K562 (cell line): ENCODE results near the gene TMEM116. TPM values are rescaled to one million over a fixed set of nuclear protein-coding genes. Genes with fewer than 3 reads are reported as not detected.

Source experiments
- ARID1B ChIP-seq: fragments of 450-650 bp; IDR thresholded peaks from 2 replicates; pipeline ENCODE4 v1.6.1; 2016; ENCODE audit warnings: antibody characterized with exemption, mild to moderate bottlenecking, inconsistent platforms
- ARID3A ChIP-seq: IDR thresholded peaks from 2 replicates; pipeline ENCODE4 v1.6.1; 2012; ENCODE audit warnings: low read depth, low read length, improper control_type of control experiment, borderline replicate concordance
- CBFA2T2 ChIP-seq: fragments of 450-650 bp; conservative IDR thresholded peaks from 2 replicates; pipeline ENCODE4 v1.6.1; 2017; ENCODE audit warnings: mild to moderate bottlenecking
- DMBX1 ChIP-seq: fragments of 250-450 bp; sonication (Bioruptor Pico); IDR thresholded peaks from 2 replicates; pipeline ENCODE4 v1.8.0; 2022; ENCODE audit warnings: inconsistent platforms, mild to moderate bottlenecking, moderate library complexity, borderline replicate concordance
- ELF4 ChIP-seq: fragments of 450-650 bp; formaldehyde crosslinking; IDR thresholded peaks from 2 replicates; pipeline ENCODE4 v1.4.0; 2022; ENCODE audit warnings: missing genetic modification characterization
- GABPB1 ChIP-seq: sonication (generic); formaldehyde crosslinking; IDR thresholded peaks from 2 replicates; pipeline ENCODE4 v1.8.0; 2022; ENCODE audit warnings: mild to moderate bottlenecking, missing genetic modification reagents
- JUND ChIP-seq, 2 experiments: IDR thresholded peaks; 2 replicates in 1 of 2; 3 replicates in 1 of 2; pipeline ENCODE4 v1.6.1; 2011; ENCODE audit warnings: borderline replicate concordance in 2 of 2, low read depth in 2 of 2, low read length in 2 of 2, improper control_type of control experiment in 1 of 2, missing biosample characterization in 1 of 2, missing genetic modification characterization in 1 of 2, missing genetic modification reagents in 1 of 2
- KDM1A ChIP-seq, 2 experiments: fragments of 450-650 bp; IDR thresholded peaks; 2 replicates each; pipeline ENCODE4 v1.6.1; 2016; ENCODE audit warnings: mild to moderate bottlenecking in 2 of 2
- MAFG ChIP-seq: fragments of 450-650 bp; conservative IDR thresholded peaks from 2 replicates; pipeline ENCODE4 v1.6.1; 2016; ENCODE audit warnings: missing genetic modification characterization, missing compliant biosample characterization
- MEIS2 ChIP-seq: fragments of 450-650 bp; IDR thresholded peaks from 2 replicates; pipeline ENCODE4 v1.6.1; 2014; ENCODE audit warnings: mild to moderate bottlenecking; ENCODE audit not compliant: partially characterized antibody
- MTA3 ChIP-seq: fragments of 450-650 bp; formaldehyde crosslinking; IDR thresholded peaks from 2 replicates; pipeline ENCODE4 v1.6.1; 2017; ENCODE audit warnings: mild to moderate bottlenecking, borderline replicate concordance
- NCOR1 ChIP-seq: fragments of 450-650 bp; IDR thresholded peaks from 2 replicates; pipeline ENCODE4 v1.6.1; 2016; ENCODE audit warnings: mild to moderate bottlenecking, moderate library complexity
- NFE2 ChIP-seq: IDR thresholded peaks from 2 replicates; pipeline ENCODE4 v1.6.1; 2014; ENCODE audit warnings: antibody characterized with exemption, low read depth
- RCOR1 ChIP-seq, 2 experiments: IDR thresholded peaks; 2 replicates each; pipeline ENCODE4 v1.6.1; 2012; ENCODE audit warnings: low read depth in 2 of 2, low read length in 2 of 2, borderline replicate concordance in 1 of 2, improper control_type of control experiment in 1 of 2
- RNF2 ChIP-seq: sonication (generic); IDR thresholded peaks from 2 replicates; pipeline ENCODE4 v1.6.1; 2016
- STAT5A ChIP-seq: IDR thresholded peaks from 2 replicates; pipeline ENCODE4 v1.6.1; 2012; ENCODE audit warnings: low read length, inconsistent platforms, borderline replicate concordance
- ZBTB11 ChIP-seq, 3 experiments: fragments of 200-800 bp in 1 of 3; fragments of 250-450 bp in 1 of 3; fragments of 450-650 bp in 1 of 3; sonication (Bioruptor Pico) in 1 of 3; sonication (Bioruptor generic) in 1 of 3; formaldehyde crosslinking in 1 of 3; IDR thresholded peaks; 2 replicates each; pipeline versions ENCODE4 v1.6.1 to v1.8.0; 2016 to 2022; ENCODE audit warnings: mild to moderate bottlenecking in 2 of 3, missing genetic modification characterization in 2 of 3, missing compliant biosample characterization in 1 of 3, moderate library complexity in 1 of 3
- ZBTB17 ChIP-seq: fragments of 450-650 bp; formaldehyde crosslinking; IDR thresholded peaks from 2 replicates; pipeline ENCODE4 v1.4.0; 2020; ENCODE audit warnings: mild to moderate bottlenecking
- ZEB2 ChIP-seq: fragments of 450-650 bp; IDR thresholded peaks from 2 replicates; pipeline ENCODE4 v1.6.1; 2016
- ZNF197 ChIP-seq: fragments of 200-800 bp; sonication (Bioruptor generic); IDR thresholded peaks from 2 replicates; pipeline ENCODE4 v1.6.1; 2016; ENCODE audit warnings: low read depth, missing genetic modification characterization, missing compliant biosample characterization
- ZNF311 ChIP-seq: fragments of 250-450 bp; sonication (Bioruptor Pico); IDR thresholded peaks from 2 replicates; pipeline ENCODE4 v1.4.0; 2020; ENCODE audit warnings: mild to moderate bottlenecking, moderate library complexity
- ZNF589 ChIP-seq: fragments of 200-800 bp; sonication (Bioruptor generic); IDR thresholded peaks from 2 replicates; pipeline ENCODE4 v1.6.1; 2016; ENCODE audit warnings: low read depth, missing genetic modification characterization, missing compliant biosample characterization
- polyA plus RNA-seq, 8 experiments: library from polyadenylated mRNA; depleted of rRNA in 4 of 8; stranded (reverse) in 5 of 8; unstranded in 3 of 8; fragments of >200 nt; fragmentation: Nextera tagmentation in 2 of 8; fragmentation: Illumina TruSeq in 1 of 8; extraction: Ambion mirVana in 2 of 8; extraction: Trizol in 1 of 8; gene quantifications; 2 replicates each; pipeline versions ENCODE4 v1.2.1 to v1.2.3, GENCODE V29; 2011 to 2014; ENCODE audit warnings: inconsistent platforms in 1 of 8, missing spikeins in 1 of 8
- total RNA-seq, 7 experiments: library from RNA; depleted of rRNA in 6 of 7; stranded (reverse); fragments of >200 nt in 6 of 7; fragmentation: Illumina TruSeq in 2 of 7; extraction: Trizol in 2 of 7; gene quantifications; 2 replicates each; pipeline versions ENCODE4 v1.2.1 to v1.2.3, GENCODE V29; 2011 to 2021; ENCODE audit warnings: low replicate concordance in 1 of 7

Gene TMEM116
- total and polyA plus RNA-seq, 9 of the 15 experiments (the other 6 are each of a cell fraction or from before 2014, with no cell fraction given): 5.2 to 78.6 (median 13.9) TPM

GRCh38 chr12:111994211-111995111 is 18.5 kb downstream of the TMEM116 start (continued):
- TF ChIP-seq KDM1A (IDR thresholded peaks at IDR 0.05) (peak in 1 of 2 experiments; percentile 68; a peak in 3 of 4 replicates), ELF4 (0 out of 2 replicates have a peak, but pooled peaks have one; percentile 21), RNF2 (peak; percentile 66; the same call in 1 of the 2 replicates), ZBTB11 (CRISPR knock-in tag; IDR thresholded peaks at IDR 0.05) (0 out of 6 replicates have a peak, but pooled peaks of 1 of the 3 experiments have one; percentile 39), NCOR1 (peak; percentile 88), ZEB2 (0 out of 2 replicates have a peak, but pooled peaks have one; percentile 56), ZNF197 (0 out of 2 replicates have a peak, but pooled peaks have one; percentile 31), STAT5A (peak; percentile 69), DMBX1 (CRISPR knock-in tag) (0 out of 2 replicates have a peak, but pooled peaks have one; percentile 55), ZNF311 (peak; percentile 76), ARID3A (peak; percentile 74; the same call in 1 of the 2 replicates), ARID1B (peak; percentile 93), ZNF589 (0 out of 2 replicates have a peak, but pooled peaks have one; percentile 43), CBFA2T2 (peak; percentile 86), MAFG (tag) (peak; percentile 93), NFE2 (peak; percentile 48), ZBTB17 (0 out of 2 replicates have a peak, but pooled peaks have one; percentile 30), JUND (IDR thresholded peaks at IDR 0.05; ENCODE audit: borderline replicate concordance, low read depth, low read length) (peak; percentile 60; the same call in 1 of the 2 replicates), JUND (tag; IDR thresholded peaks at IDR 0.05; ENCODE audit: borderline replicate concordance, low read depth, low read length) (peak; percentile 49; the same call in 1 of the 3 replicates), GABPB1 (CRISPR knock-in tag) (peak; percentile 19; the same call in 1 of the 2 replicates), MEIS2 (peak; percentile 11), MTA3 (peak; percentile 81), RCOR1 (IDR thresholded peaks at IDR 0.05; ENCODE audit: borderline replicate concordance in 1 of 2, low read depth in 2 of 2, low read length in 2 of 2) (peak in 1 of 2 experiments; percentile 85; a peak in 3 of 4 replicates)
